PC-3 (cell line): ENCODE measurements around the gene PIGX. TPM values are rescaled to one million over a fixed set of nuclear protein-coding genes. Genes with fewer than 3 reads are reported as not detected.
"Not testable (repeated sequence)": the region's sequence is repeated elsewhere in the genome, so short reads cannot be mapped to it uniquely, and the experiment has no call there.

Experiments
- ATAC-seq: fragments of 200-7000 bp; cut with Tn5 transposase; 2 replicates; pipeline ENCODE4 v1.9.1; 2020; ENCODE audit warnings: mild to moderate bottlenecking, moderate library complexity
- BruUV-seq: library from RNA; stranded (reverse); fragments of 400-500 nt; replicated peaks from 2 replicates; lab custom pipeline; 2021; lab: Mats Ljungman, UMichigan
- CTCF ChIA-PET: fragments of 300-600 bp; sonication (Branson Sonifier 250); formaldehyde crosslinking; loops from one replicate; lab custom pipeline; 2022; ENCODE audit warnings: antibody characterized with exemption; lab: Charles Lee
- POLR2A ChIA-PET: fragments of 300-600 bp; sonication (Branson Sonifier 250); formaldehyde crosslinking; loops from one replicate; lab custom pipeline; 2022; ENCODE audit warnings: antibody characterized with exemption; ENCODE audit not compliant: unreplicated experiment; lab: Charles Lee
- DNase-seq: peaks from one replicate; pipeline ENCODE4 v3.0.0-alpha.2; 2015
- H2AFZ ChIP-seq: fragments of 300-600 bp; sonication (generic); 2 replicates; pipeline ENCODE4 v1.6.0; 2016; ENCODE audit warnings: antibody characterized with exemption, low read length
- H3F3A ChIP-seq: fragments of 300-600 bp; sonication (generic); one replicate; pipeline ENCODE4 v1.6.0; 2017; ENCODE audit warnings: antibody characterized with exemption, low read length, control low read depth, mild to moderate bottlenecking; ENCODE audit not compliant: unreplicated experiment
- H3K27ac ChIP-seq: fragments of 300-600 bp; sonication (generic); 2 replicates; pipeline ENCODE4 v1.5.1; 2016; ENCODE audit warnings: mild to moderate bottlenecking, low read length
- H3K27me3 ChIP-seq: fragments of 300-600 bp; sonication (generic); 2 replicates; pipeline ENCODE4 v1.6.1; 2016; ENCODE audit warnings: low read length, mixed read lengths
- H3K36me3 ChIP-seq: fragments of 300-600 bp; sonication (generic); 2 replicates; pipeline ENCODE4 v1.6.1; 2016; ENCODE audit warnings: low read depth, mixed run types, low read length, mixed read lengths
- H3K4me1 ChIP-seq: fragments of 300-600 bp; sonication (generic); 2 replicates; pipeline ENCODE4 v1.5.1; 2016; ENCODE audit warnings: low read length; ENCODE audit not compliant: insufficient read depth
- H3K4me2 ChIP-seq: fragments of 300-600 bp; sonication (generic); 2 replicates; pipeline ENCODE4 v1.6.0; 2016; ENCODE audit warnings: low read length
- H3K4me3 ChIP-seq: fragments of 300-600 bp; sonication (generic); 2 replicates; pipeline ENCODE4 v1.5.1; 2016; ENCODE audit warnings: mild to moderate bottlenecking, low read length, mixed read lengths
- H3K79me2 ChIP-seq: fragments of 300-600 bp; sonication (generic); 2 replicates; pipeline ENCODE4 v1.6.1; 2017; ENCODE audit warnings: low read length, mixed read lengths
- H3K9ac ChIP-seq: fragments of 300-600 bp; sonication (generic); 2 replicates; pipeline ENCODE4 v1.6.0; 2016; ENCODE audit warnings: mild to moderate bottlenecking, low read length
- H3K9me2 ChIP-seq: fragments of 300-600 bp; sonication (generic); replicated peaks from 2 replicates; pipeline ENCODE4 v1.6.1; 2016; ENCODE audit warnings: mixed run types, low read length, mixed read lengths
- H3K9me3 ChIP-seq: fragments of 300-600 bp; sonication (generic); 2 replicates; pipeline ENCODE4 v1.6.1; 2016; ENCODE audit warnings: low read length, mixed read lengths
- H4K20me1 ChIP-seq: fragments of 300-600 bp; sonication (generic); 2 replicates; pipeline ENCODE4 v1.6.1; 2016; ENCODE audit warnings: low read length, mixed read lengths
- CTCF ChIP-seq: fragments of 300-600 bp; sonication (generic); conservative IDR thresholded peaks from 2 replicates; pipeline ENCODE4 v1.5.1; 2017; ENCODE audit warnings: antibody characterized with exemption, low read depth, mild to moderate bottlenecking, low read length
- EZH2 ChIP-seq: fragments of 300-600 bp; sonication (generic); IDR thresholded peaks from one replicate; pipeline ENCODE4 v1.6.1; 2017; ENCODE audit warnings: antibody characterized with exemption, mild to moderate bottlenecking, low read length; ENCODE audit not compliant: unreplicated experiment
- EZH2phosphoT487 ChIP-seq: fragments of 300-600 bp; sonication (generic); IDR thresholded peaks from 2 replicates; pipeline ENCODE4 v1.6.1; 2018; ENCODE audit warnings: mild to moderate bottlenecking, antibody characterized with exemption, low read length, borderline replicate concordance
- intact Hi-C: fragments of 100-400 bp; cut with micrococcal nuclease; formaldehyde crosslinking; loops from 2 replicates; pipeline ENCODE4 v1.9.0; 2023
- total RNA-seq: library from RNA; depleted of rRNA; stranded (reverse); fragments of >200 nt; gene quantifications from 2 replicates; pipeline ENCODE4 v1.2.3, GENCODE V29; 2014

PIGX gene
- total RNA-seq, 1 experiment from 2014 or later: 22.5 TPM

GRCh38 chr3:196741249-196741889 is 29.2 kb downstream of the PIGX start:
- Histone ChIP-seq H3K9ac (peak overlapping the region; percentile 95), H4K20me1 (peaks cover 30% of the 10 kb centered on the region), H3K9me2 (no peaks in the 10 kb centered on the region), H2AFZ (no peak overlapping the region), H3K27me3 (no peaks in the 10 kb centered on the region), H3K4me1 (peaks cover 8% of the 10 kb centered on the region), H3K4me2 (peak overlapping the region; percentile 81), H3K36me3 (no peaks in the 10 kb centered on the region), H3K4me3 (peak overlapping the region; percentile 99), H3K9me3 (no peaks in the 10 kb centered on the region), H3F3A (no peaks in the 10 kb centered on the region), H3K27ac (peak overlapping the region; percentile 78; the same call in 1 of the 2 replicates), H3K79me2 (peaks cover 67% of the 10 kb centered on the region)
- ATAC-seq (no peak), DNase-seq (peak; percentile 13)
- ChIA-PET POLR2A (interaction anchor here (0.6 kb wide), 1 partner anchor 126 kb away, joined by 15 read pairs; no protein-coding TSS in a partner anchor), CTCF (no interaction called here)
- BruUV-seq: TSS peak; percentile 61
- TF ChIP-seq EZH2phosphoT487: no peak
- no peak for TF ChIP-seq EZH2
- TF ChIP-seq CTCF: no peak
- intact Hi-C loops: loop anchor here (1.0 to 10.0 kb wide), 4 partner anchors 15 to 193 kb away; partner anchors contain the start of genes CEP19 and PIGX

DNA sequence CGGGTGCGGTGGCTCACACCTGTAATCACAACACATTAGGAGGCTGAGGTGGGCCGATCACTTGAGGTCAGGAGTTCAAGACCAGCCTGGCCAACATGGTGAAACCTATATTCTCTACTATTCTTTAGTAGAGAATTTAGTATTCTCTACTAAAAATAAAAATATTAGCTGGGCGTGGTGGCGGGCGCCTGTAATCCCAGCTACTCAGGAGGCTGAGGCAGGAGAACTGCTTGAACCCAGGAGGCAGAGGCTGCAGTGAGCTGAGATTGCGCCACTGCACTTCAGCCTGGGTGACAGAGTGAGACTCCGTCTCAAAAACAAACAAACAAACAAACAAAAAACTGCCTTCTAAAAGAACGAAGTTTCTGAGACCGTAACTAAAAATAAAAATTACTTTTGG is 31.4 kb downstream of the PIGX start:
- H3K9me2 ChIP-seq, H3K4me1 ChIP-seq, H3K4me3 ChIP-seq, POLR2A ChIA-PET, CTCF ChIA-PET, H3F3A ChIP-seq, ATAC-seq, H3K9me3 ChIP-seq, H3K36me3 ChIP-seq, H3K27ac ChIP-seq, DNase-seq, H3K4me2 ChIP-seq, H3K9ac ChIP-seq, H3K27me3 ChIP-seq, BruUV-seq, H2AFZ ChIP-seq: not testable (repeated sequence)
- peaks cover 89% of the 10 kb centered on the region for H3K79me2 ChIP-seq
- H4K20me1 ChIP-seq: peaks cover 42% of the 10 kb centered on the region
- intact Hi-C loops: loop anchor here (10.0 kb wide), 1 partner anchor 191 kb away; no protein-coding TSS in a partner anchor

- no peaks in the 10 kb centered on the region for H3K9me2 ChIP-seq
- no TSS peak for BruUV-seq
- DNase-seq (no peak), ATAC-seq (no peak)
- H3K79me2 ChIP-seq: peaks cover 90% of the 10 kb centered on the region
- H3K27me3 ChIP-seq: no peaks in the 10 kb centered on the region
- H3K36me3 ChIP-seq: peaks cover 27% of the 10 kb centered on the region
- no peaks in the 10 kb centered on the region for H3F3A ChIP-seq
- no peak overlapping the region for H3K27ac ChIP-seq
- H3K4me3 ChIP-seq: no peak overlapping the region
- no peak overlapping the region for H2AFZ ChIP-seq
- TF ChIP-seq EZH2 (no peak), EZH2phosphoT487 (no peak), CTCF (no peak)
- H3K9me3 ChIP-seq: no peaks in the 10 kb centered on the region
- intact Hi-C loops: loop anchor here (10.0 kb wide), 1 partner anchor 186 kb away; no protein-coding TSS in a partner anchor
- POLR2A ChIA-PET: no interaction called here
- H4K20me1 ChIP-seq: peaks cover 29% of the 10 kb centered on the region; the same call in 1 of the 2 replicates
- H3K4me1 ChIP-seq: no peaks in the 10 kb centered on the region
- CTCF ChIA-PET: no interaction called here
- H3K4me2 ChIP-seq: no peak overlapping the region
- H3K9ac ChIP-seq: no peak overlapping the region
Measured at GRCh38 chr3:196749125-196749524, 36.9 kb downstream of the PIGX start.
